HEK293T (cell line): ENCODE results near the gene KIF5B.

Experiments used
- CTCF ChIA-PET: fragments of 350-600 bp; formaldehyde crosslinking; extraction: SDS; loops from one replicate; lab custom pipeline; 2021; ENCODE audit warnings: antibody characterized with exemption, inconsistent platforms; lab: Yijun Ruan, JAX
- POLR2A ChIA-PET: fragments of 350-600 bp; formaldehyde crosslinking; extraction: SDS; loops from one replicate; lab custom pipeline; 2020; ENCODE audit warnings: antibody characterized with exemption, inconsistent platforms; lab: Yijun Ruan, JAX
- DNase-seq: peaks from one replicate; pipeline ENCODE4 v3.0.0; 2012; ENCODE audit warnings: mixed read lengths; ENCODE audit errors: extremely low spot score
- ARNT ChIP-seq: fragments of 450-650 bp; IDR thresholded peaks from 2 replicates; pipeline ENCODE4 v1.6.1; 2017; ENCODE audit warnings: mild to moderate bottlenecking
- BHLHE40 ChIP-seq: fragments of 450-650 bp; IDR thresholded peaks from 2 replicates; pipeline ENCODE4 v1.6.1; 2016; ENCODE audit warnings: mild to moderate bottlenecking, moderate library complexity, borderline replicate concordance
- CTBP1 ChIP-seq: fragments of 450-650 bp; IDR thresholded peaks from 2 replicates; pipeline ENCODE4 v1.6.1; 2016; ENCODE audit warnings: borderline replicate concordance
- ELF4 ChIP-seq: fragments of 450-650 bp; IDR thresholded peaks from 2 replicates; pipeline ENCODE4 v1.6.1; 2017; ENCODE audit warnings: antibody characterized with exemption
- FOXA1 ChIP-seq: fragments of 450-650 bp; IDR thresholded peaks from 2 replicates; pipeline ENCODE4 v1.6.1; 2016; ENCODE audit warnings: mild to moderate bottlenecking
- FOXK2 ChIP-seq: fragments of 450-650 bp; IDR thresholded peaks from 2 replicates; pipeline ENCODE4 v1.6.1; 2016; ENCODE audit warnings: mild to moderate bottlenecking
- FOXM1 ChIP-seq: fragments of 450-650 bp; IDR thresholded peaks from 2 replicates; pipeline ENCODE4 v1.6.1; 2017; ENCODE audit warnings: mild to moderate bottlenecking, borderline replicate concordance
- HDGF ChIP-seq: fragments of 450-650 bp; IDR thresholded peaks from 2 replicates; pipeline ENCODE4 v1.6.1; 2017; ENCODE audit warnings: antibody characterized with exemption, borderline replicate concordance
- L3MBTL2 ChIP-seq: fragments of 450-650 bp; conservative IDR thresholded peaks from 2 replicates; pipeline ENCODE4 v1.6.1; 2016; ENCODE audit warnings: mild to moderate bottlenecking
- LEF1 ChIP-seq: fragments of 450-650 bp; IDR thresholded peaks from 2 replicates; pipeline ENCODE4 v1.6.1; 2017; ENCODE audit warnings: mild to moderate bottlenecking, borderline replicate concordance
- NFRKB ChIP-seq: fragments of 450-650 bp; IDR thresholded peaks from 2 replicates; pipeline ENCODE4 v1.6.1; 2016; ENCODE audit warnings: mild to moderate bottlenecking, moderate library complexity
- PKNOX1 ChIP-seq: fragments of 450-650 bp; IDR thresholded peaks from 2 replicates; pipeline ENCODE4 v1.6.1; 2016
- SP1 ChIP-seq: fragments of 450-650 bp; IDR thresholded peaks from 2 replicates; pipeline ENCODE4 v1.6.1; 2017
- SUZ12 ChIP-seq: fragments of 450-650 bp; IDR thresholded peaks from 2 replicates; pipeline ENCODE4 v1.6.1; 2016; ENCODE audit warnings: mild to moderate bottlenecking
- TARDBP ChIP-seq: fragments of 450-650 bp; IDR thresholded peaks from 2 replicates; pipeline ENCODE4 v1.6.1; 2016
- ZNF384 ChIP-seq: fragments of 450-650 bp; IDR thresholded peaks from 2 replicates; pipeline ENCODE4 v1.6.1; 2016

KIF5B gene

GRCh38 chr10:32005050-32005449 lies 51.2 kb downstream of the KIF5B start:
- POLR2A ChIA-PET, result no interaction called here
- DNase-seq, result peak; percentile 31
- CTCF ChIA-PET, result interaction anchor here (1.0 to 1.3 kb wide), 3 partner anchors 143 to 170 kb away, joined by 3 to 8 read pairs (median 6); no protein-coding TSS in a partner anchor
- TF ChIP-seq BHLHE40 (no peak), CTBP1 (no peak), FOXA1 (no peak), L3MBTL2 (no peak), PKNOX1 (no peak), FOXM1 (no peak), LEF1 (no peak), TARDBP (no peak), SUZ12 (no peak), ZNF384 (no peak), SP1 (no peak), NFRKB (no peak), FOXK2 (no peak), HDGF (no peak), ELF4 (no peak), ARNT (no peak)

GRCh38 chr10:32004161-32004591 lies 52.0 kb downstream of the KIF5B start:
- ChIA-PET CTCF (interaction anchor here (0.6 to 1.3 kb wide), 3 partner anchors 138 to 169 kb away, joined by 3 to 8 read pairs (median 3); no protein-coding TSS in a partner anchor), POLR2A (no interaction called here)
- TF ChIP-seq FOXA1 (no peak), BHLHE40 (no peak), ZNF384 (no peak), ARNT (no peak)
- DNase-seq, result no peak

GRCh38 chr10:32002531-32002930 lies 53.7 kb downstream of the KIF5B start:
- CTCF ChIA-PET, result no interaction called here

GRCh38 chr10:32000937-32001336 lies 55.3 kb downstream of the KIF5B start:
- POLR2A ChIA-PET, result no interaction called here
- TF ChIP-seq NFRKB, result no peak
- no peak for TF ChIP-seq ELF4
- TF ChIP-seq FOXM1, result no peak
- no peak for TF ChIP-seq TARDBP
- no peak for TF ChIP-seq SP1
- no peak for TF ChIP-seq SUZ12
- no peak for TF ChIP-seq ZNF384
- no peak for TF ChIP-seq FOXK2
- no peak for TF ChIP-seq HDGF
- no peak for TF ChIP-seq BHLHE40
- no peak for TF ChIP-seq ARNT
- TF ChIP-seq CTBP1, result no peak
- TF ChIP-seq LEF1, result no peak
- CTCF ChIA-PET, result no interaction called here

More at GRCh38 chr10:32002531-32002930, 53.7 kb downstream of the KIF5B start:
- TF ChIP-seq LEF1 (no peak), BHLHE40 (no peak), FOXK2 (no peak), HDGF (no peak), ARNT (no peak), SP1 (no peak), FOXM1 (no peak), CTBP1 (no peak), PKNOX1 (no peak), NFRKB (no peak), TARDBP (no peak), L3MBTL2 (no peak), ZNF384 (no peak), ELF4 (no peak), FOXA1 (no peak), SUZ12 (no peak)
- DNase-seq, result no peak
- POLR2A ChIA-PET, result no interaction called here

GRCh38 chr10:31999836-32000235 lies 56.4 kb downstream of the KIF5B start:
- no peak for DNase-seq
- POLR2A ChIA-PET, result no interaction called here
- TF ChIP-seq ZNF384 (no peak), PKNOX1 (no peak)
- CTCF ChIA-PET, result no interaction called here

More at GRCh38 chr10:32000937-32001336, 55.3 kb downstream of the KIF5B start:
- DNase-seq, result no peak

- TF ChIP-seq SP1 (no peak), LEF1 (no peak), L3MBTL2 (no peak), ELF4 (no peak), FOXA1 (no peak), ZNF384 (no peak), ARNT (no peak), TARDBP (no peak), SUZ12 (no peak), PKNOX1 (no peak), CTBP1 (no peak)
- POLR2A ChIA-PET, result no interaction called here
- CTCF ChIA-PET, result interaction anchor here (1.3 kb wide), 1 partner anchor 212 kb away, joined by 4 read pairs; no protein-coding TSS in a partner anchor
- DNase-seq, result no peak
Observed at GRCh38 chr10:31999070-31999660, 57.1 kb downstream of the KIF5B start.
